Pancreas (tissue), 10 donors: ENCODE measurements around the gene OR51B5. TPM values are rescaled to one million over a fixed set of nuclear protein-coding genes. Genes with fewer than 3 reads are reported as not detected.

ENCODE experiments used
- ATAC-seq, 4 donors: fragments of 200-7000 bp; cut with Tn5 transposase; one replicate each; pipeline versions ENCODE4 v1.8.0 to v1.9.1; 2020; ENCODE audit warnings: mild to moderate bottlenecking in 4 of 4, moderate library complexity in 4 of 4
- DNase-seq, 6 donors: peaks; one replicate each; pipeline ENCODE4 v3.0.0-alpha.2; 2020
- FAIRE-seq: peaks from 2 replicates; lab custom pipeline; 2012; peaks lifted over from hg19 to GRCh38; lab: Jason Lieb, UNC
- H3K27ac ChIP-seq, 4 donors: fragments of 200-600 bp; sonication (generic); 1 replicate in 3 of 4; 2 replicates in 1 of 4; pipeline versions ENCODE4 v1.5.0 to v1.8.0; 2020
- H3K27me3 ChIP-seq, 4 donors: fragments of 200-600 bp; one replicate each; pipeline ENCODE4 v1.8.0; 2021
- H3K36me3 ChIP-seq, 3 donors: fragments of 200-600 bp; sonication (generic) in 1 of 3; one replicate each; pipeline versions ENCODE4 v1.5.0 to v1.8.0; 2020 to 2021
- H3K4me1 ChIP-seq, 3 donors: fragments of 200-600 bp; one replicate each; pipeline ENCODE4 v1.8.0; 2021
- H3K4me3 ChIP-seq, 4 donors: fragments of 200-600 bp; sonication (generic) in 2 of 4; one replicate each; pipeline versions ENCODE4 v1.5.0 to v1.8.0; 2020 to 2021
- H3K9me3 ChIP-seq, 4 donors: fragments of 200-600 bp; one replicate each; pipeline ENCODE4 v1.8.0; 2021
- CTCF ChIP-seq, 4 donors: fragments of 200-600 bp; sonication (generic) in 3 of 4; IDR thresholded peaks; one replicate each; pipeline versions ENCODE4 v1.5.0 to v1.8.0; 2021; ENCODE audit warnings: antibody characterized with exemption in 4 of 4
- WGBS, 2 donors: extraction: QIAGEN DNeasy Blood & Tissue Kit; methylation state at CpG; one replicate each; pipeline ENCODE4 v1.1.7; 2013; 5-methylcytosine and 5-hydroxymethylcytosine counted together
- intact Hi-C, 3 donors: fragments of 100-400 bp; cut with DNase I; formaldehyde crosslinking; loops; one replicate each; pipeline versions ENCODE4 v1.11.1 to v1.14.2; 2022
- polyA plus RNA-seq, 2 donors: library from polyadenylated mRNA; stranded (reverse); fragments of 200-250 nt; gene quantifications; one replicate each; pipeline ENCODE4 v1.2.3, GENCODE V29; 2013
- total RNA-seq, 6 donors: library from RNA; stranded (reverse); fragmentation: NEBNext Ultra II Directional in 4 of 6; extraction: Animal tissue kit (Norgen Biotek cat#: 25700) in 4 of 6; gene quantifications; one replicate each; pipeline versions ENCODE4 v1.2.1 to v1.2.4, GENCODE V29; 2021 to 2023
- donor health status: healthy with polysubstance abuse.
- donor health status: DM: no; HTN: no; CAD: no; lungs with moderate emphysema.
- donor health status: DM: no; HTN: no; CAD: no.
- donor health status: control.
- donor health status: control.
- donor health status: Bipolar disorder and iron deficiency.
- donor health status: DM: yes; HTN: yes; CAD: no.
- donor health status: DM: no; HTN: no; CAD: no.
- donor health status: DM: no; HTN: no; CAD: no.
- donor health status: DM: yes; HTN: yes; CAD: no.

OR51B5 gene
- total and polyA plus RNA-seq, 8 donors, result 0.05 to 0.24 (median 0.17) TPM; not detected in 4

GRCh38 chr11:5310423-5310822 is 32.9 kb downstream of the OR51B5 start:
- Histone ChIP-seq H3K9me3 (no peaks in the 10 kb centered on the region), H3K4me3 (no peak overlapping the region), H3K4me1 (no peaks in the 10 kb centered on the region), H3K27me3 (no peaks in the 10 kb centered on the region), H3K36me3 (no peaks in the 10 kb centered on the region), H3K27ac (no peak overlapping the region)
- FAIRE-seq (no peak), DNase-seq (no peak), ATAC-seq (no peak)
- 89 to 96% methylated on average over 1 of the region's 1 CpG for WGBS, 2 donors
- intact Hi-C loops, result no loop called here
- TF ChIP-seq CTCF (IDR thresholded peaks at IDR 0.05), result no peak

GRCh38 chr11:5307256-5308019 is 35.9 kb downstream of the OR51B5 start:
- H3K36me3 ChIP-seq, result no peaks in the 10 kb centered on the region
- WGBS, 2 donors, result 48 to 57% methylated on average over 2 of the region's 2 CpGs
- H3K9me3 ChIP-seq, result no peaks in the 10 kb centered on the region

GRCh38 chr11:5304046-5304445 is 39.3 kb downstream of the OR51B5 start:
- ATAC-seq, result no peak
- DNase-seq, result no peak
- Histone ChIP-seq H3K27ac (no peak overlapping the region), H3K36me3 (no peaks in the 10 kb centered on the region), H3K9me3 (no peaks in the 10 kb centered on the region), H3K4me1 (no peaks in the 10 kb centered on the region), H3K4me3 (no peak overlapping the region), H3K27me3 (no peaks in the 10 kb centered on the region)
- no peak for FAIRE-seq
- intact Hi-C loops, result no loop called here
- TF ChIP-seq CTCF (IDR thresholded peaks at IDR 0.05), result no peak
- WGBS, 2 donors, result 88 to 96% methylated on average over 1 of the region's 1 CpG

More at GRCh38 chr11:5307256-5308019, 35.9 kb downstream of the OR51B5 start:
- Histone ChIP-seq H3K4me1 (no peaks in the 10 kb centered on the region), H3K27ac (no peak overlapping the region), H3K4me3 (no peak overlapping the region), H3K27me3 (no peaks in the 10 kb centered on the region)
- no peak for DNase-seq
- intact Hi-C loops, result no loop called here
- no peak for ATAC-seq
- TF ChIP-seq CTCF (IDR thresholded peaks at IDR 0.05), result no peak
- no peak for FAIRE-seq

- Histone ChIP-seq H3K27ac (no peak overlapping the region), H3K4me3 (no peak overlapping the region), H3K27me3 (no peaks in the 10 kb centered on the region), H3K9me3 (no peaks in the 10 kb centered on the region), H3K36me3 (no peaks in the 10 kb centered on the region), H3K4me1 (no peaks in the 10 kb centered on the region)
- no peak for DNase-seq
- intact Hi-C loops, result no loop called here
- no peak for TF ChIP-seq CTCF (IDR thresholded peaks at IDR 0.05)
- no peak for FAIRE-seq
- ATAC-seq, result no peak
- 69 to 72% methylated on average over 5 of the region's 5 CpGs for WGBS, 2 donors
These were observed 39.7 kb downstream of the OR51B5 start for GRCh38 chr11:5303626-5304025.

GRCh38 chr11:5301846-5302245 is 41.5 kb downstream of the OR51B5 start, which contains the start of gene OR51B4:
OR51B4 (minus strand) TSS chr11:5301946; CDS start chr11:5301946, 0 bp downstream.
- no peak for TF ChIP-seq CTCF (IDR thresholded peaks at IDR 0.05)
- H3K27me3 ChIP-seq, result no peaks in the 10 kb centered on the region
- no peaks in the 10 kb centered on the region for H3K4me1 ChIP-seq
- no peak within 1 kb of the TSS for H3K4me3 ChIP-seq
- WGBS, 2 donors, result 71 to 88% methylated on average over 2 of the region's 2 CpGs
- DNase-seq (no peak), ATAC-seq (no peak), FAIRE-seq (no peak)
- H3K27ac ChIP-seq, result no peak within 1 kb of the TSS
- H3K9me3 ChIP-seq, result no peaks in the 10 kb centered on the region
- intact Hi-C loops, result no loop called here
- H3K36me3 ChIP-seq, result no peaks in the 10 kb centered on the region
